ENCODE measurements around the gene SLC29A1. TPM values are rescaled to one million over a fixed set of nuclear protein-coding genes. Genes with fewer than 3 reads are reported as not detected.

The SLC29A1 gene
- total and polyA plus RNA-seq, 9 of the 15 experiments (the other 6 are each of a cell fraction or from before 2014, with no cell fraction given): 18.9 to 170 (median 57.7) TPM

GRCh38 chr6:44246663-44247337, 23.4 kb downstream of the SLC29A1 start, which contains the start of gene HSP90AB1 (continued):
- TF ChIP-seq ZNF174 (CRISPR knock-in tag; IDR thresholded peaks at IDR 0.05) (peak; percentile 78; the same call in 1 of the 2 replicates), YY1 (IDR thresholded peaks at IDR 0.05; ENCODE audit: borderline replicate concordance in 1 of 3, control insufficient read depth in 1 of 3, extremely low read depth in 1 of 3, insufficient read depth in 3 of 3, insufficient read length in 1 of 3, insufficient replicate concordance in 2 of 3, low read depth in 1 of 3, low read length in 2 of 3) (peak in 1 of 3 experiments; percentile 51), ZFP36 (IDR thresholded peaks at IDR 0.05; ENCODE audit: low read depth, low read length, partially characterized antibody) (peak; percentile 14), HNRNPH1 (optimal IDR thresholded peaks at IDR 0.05; ENCODE audit: low read depth, low read length) (no peak), NCOA2 (IDR thresholded peaks at IDR 0.05; ENCODE audit: partially characterized antibody in 2 of 2) (no peak), MXD1 (CRISPR knock-in tag; IDR thresholded peaks at IDR 0.05; ENCODE audit: borderline replicate concordance, poor library complexity, severe bottlenecking) (no peak), FOXJ2 (tag; IDR thresholded peaks at IDR 0.05) (peak; percentile 64; the same call in 1 of the 2 replicates), ZNF431 (CRISPR knock-in tag; IDR thresholded peaks at IDR 0.05) (peak; percentile 69; the same call in 1 of the 2 replicates), MYC (IDR thresholded peaks at IDR 0.05; ENCODE audit: low read depth, low read length) (no peak), MYC (CRISPR knock-in tag; IDR thresholded peaks at IDR 0.05; ENCODE audit: borderline replicate concordance, low read depth) (no peak), ZNF655 (CRISPR knock-in tag; IDR thresholded peaks at IDR 0.05) (no peak), TARDBP (IDR thresholded peaks at IDR 0.05) (peak; percentile 18; the same call in 1 of the 2 replicates), ZNF57 (CRISPR knock-in tag; IDR thresholded peaks at IDR 0.05) (no peak), HSF4 (CRISPR knock-in tag; IDR thresholded peaks at IDR 0.05; ENCODE audit: borderline replicate concordance) (no peak), CREB1 (IDR thresholded peaks at IDR 0.05) (peak; percentile 87), CREB1 (CRISPR knock-in tag; IDR thresholded peaks at IDR 0.05) (peak; percentile 73), EP400 (IDR thresholded peaks at IDR 0.05) (no peak; the same call in 1 of the 2 replicates), CUX1 (CRISPR knock-in tag; IDR thresholded peaks at IDR 0.05) (no peak), ZNF780A (CRISPR knock-in tag; IDR thresholded peaks at IDR 0.05) (peak; percentile 68; the same call in 1 of the 2 replicates), ESRRB (CRISPR knock-in tag; IDR thresholded peaks at IDR 0.05; ENCODE audit: borderline replicate concordance) (no peak), SUPT5H (IDR thresholded peaks at IDR 0.05) (peak; percentile 100)
